Neuronal stem cell (in vitro differentiated cells): Measurements from ENCODE around the gene LTC4S.

Source experiments
- DNase-seq: peaks from one replicate; pipeline ENCODE4 v3.0.0-alpha.2; 2013; ENCODE audit warnings: low spot score
- H2AFZ ChIP-seq: one replicate; pipeline ENCODE4 v1.6.1; 2013; ENCODE audit warnings: mild to moderate bottlenecking, low read length, inconsistent platforms
- H2AK5ac ChIP-seq: 2 replicates; pipeline ENCODE4 v1.6.1; 2013; ENCODE audit warnings: low read depth, mild to moderate bottlenecking, inconsistent platforms, low read length, moderate library complexity, mixed read lengths
- H2BK120ac ChIP-seq: 2 replicates; pipeline ENCODE4 v1.6.1; 2013; ENCODE audit warnings: low read depth, mild to moderate bottlenecking, inconsistent platforms, low read length, moderate library complexity, mixed read lengths
- H2BK12ac ChIP-seq: one replicate; pipeline ENCODE4 v1.6.1; 2013; ENCODE audit warnings: low read length, inconsistent platforms
- H2BK15ac ChIP-seq: 2 replicates; pipeline ENCODE4 v1.6.1; 2013; ENCODE audit warnings: mild to moderate bottlenecking, low read length, inconsistent platforms, mixed read lengths
- H2BK5ac ChIP-seq: one replicate; pipeline ENCODE4 v1.6.1; 2013; ENCODE audit warnings: inconsistent platforms, mild to moderate bottlenecking, low read length, moderate library complexity
- H3K14ac ChIP-seq: one replicate; pipeline ENCODE4 v1.6.1; 2013; ENCODE audit warnings: low read length, inconsistent platforms
- H3K18ac ChIP-seq: 2 replicates; pipeline ENCODE4 v1.6.1; 2013; ENCODE audit warnings: low read length, inconsistent platforms
- H3K23ac ChIP-seq: 2 replicates; pipeline ENCODE4 v1.6.1; 2013; ENCODE audit warnings: low read depth, mild to moderate bottlenecking, mixed read lengths, low read length, inconsistent platforms; ENCODE audit not compliant: poor library complexity
- H3K27ac ChIP-seq: replicated peaks from 3 replicates; pipeline ENCODE4 v1.5.1; 2013; ENCODE audit warnings: low read length, inconsistent platforms
- H3K27me3 ChIP-seq, 3 experiments: 2 replicates each; pipeline ENCODE4 v1.6.1; 2013; ENCODE audit warnings: low read length in 3 of 3, mild to moderate bottlenecking in 2 of 3, inconsistent platforms in 1 of 3, low read depth in 1 of 3, mixed read lengths in 1 of 3, moderate library complexity in 1 of 3; ENCODE audit not compliant: control insufficient read depth in 3 of 3, insufficient read depth in 3 of 3
- H3K36me3 ChIP-seq, 2 donors: replicated peaks in 1 of 2; 2 replicates each; pipeline ENCODE4 v1.6.1; 2013; ENCODE audit warnings: low read length in 2 of 2; ENCODE audit not compliant: control insufficient read depth in 2 of 2, insufficient read depth in 2 of 2
- H3K4ac ChIP-seq: 2 replicates; pipeline ENCODE4 v1.6.1; 2013; ENCODE audit warnings: inconsistent platforms, mild to moderate bottlenecking, low read length, moderate library complexity
- H3K4me1 ChIP-seq, 2 donors: 1 replicate in 1 of 2; 2 replicates in 1 of 2; pipeline ENCODE4 v1.6.1; 2013; ENCODE audit warnings: low read length in 2 of 2, low read depth in 1 of 2; ENCODE audit not compliant: control insufficient read depth in 2 of 2, insufficient read depth in 1 of 2
- H3K4me2 ChIP-seq: one replicate; pipeline ENCODE4 v1.6.1; 2013; ENCODE audit warnings: mild to moderate bottlenecking, low read length, inconsistent platforms; ENCODE audit not compliant: insufficient read depth, poor library complexity, severe bottlenecking
- H3K4me3 ChIP-seq, 2 donors: 2 replicates each; pipeline ENCODE4 v1.5.1; 2013; ENCODE audit warnings: low read length in 2 of 2, mild to moderate bottlenecking in 2 of 2, inconsistent platforms in 1 of 2, moderate library complexity in 1 of 2
- H3K79me1 ChIP-seq: one replicate; pipeline ENCODE4 v1.6.1; 2013; ENCODE audit warnings: low read depth, mild to moderate bottlenecking, inconsistent platforms, low read length, moderate library complexity
- H3K9ac ChIP-seq: one replicate; pipeline ENCODE4 v1.6.1; 2013; ENCODE audit warnings: mild to moderate bottlenecking, low read depth, low read length, inconsistent platforms; ENCODE audit not compliant: poor library complexity
- H3K9me3 ChIP-seq, 2 donors: replicated peaks in 1 of 2; 2 replicates each; pipeline versions ENCODE3 to v1.6.1; 2013; ENCODE audit warnings: low read length in 2 of 2, mild to moderate bottlenecking in 2 of 2, inconsistent platforms in 1 of 2, low read depth in 1 of 2, mixed read lengths in 1 of 2, moderate library complexity in 1 of 2; ENCODE audit not compliant: control insufficient read depth in 2 of 2, insufficient read depth in 1 of 2
- H4K8ac ChIP-seq: one replicate; pipeline ENCODE4 v1.6.1; 2013; ENCODE audit warnings: low read depth, mild to moderate bottlenecking, inconsistent platforms, low read length, moderate library complexity
- H4K91ac ChIP-seq: one replicate; pipeline ENCODE4 v1.6.1; 2013; ENCODE audit warnings: low read length, low read depth, mild to moderate bottlenecking, inconsistent platforms; ENCODE audit not compliant: poor library complexity
- WGBS, 2 donors: extraction: QIAGEN DNeasy Blood & Tissue Kit; methylation state at CpG; one replicate each; pipeline ENCODE4 v1.1.7; 2013; ENCODE audit warnings: missing lambda C conversion rate in 2 of 2, mixed read lengths in 1 of 2; ENCODE audit not compliant: insufficient read length in 2 of 2, insufficient replicate concordance in 1 of 2; ENCODE audit errors: extremely low coverage in 2 of 2; 5-methylcytosine and 5-hydroxymethylcytosine counted together

The LTC4S gene

DNA sequence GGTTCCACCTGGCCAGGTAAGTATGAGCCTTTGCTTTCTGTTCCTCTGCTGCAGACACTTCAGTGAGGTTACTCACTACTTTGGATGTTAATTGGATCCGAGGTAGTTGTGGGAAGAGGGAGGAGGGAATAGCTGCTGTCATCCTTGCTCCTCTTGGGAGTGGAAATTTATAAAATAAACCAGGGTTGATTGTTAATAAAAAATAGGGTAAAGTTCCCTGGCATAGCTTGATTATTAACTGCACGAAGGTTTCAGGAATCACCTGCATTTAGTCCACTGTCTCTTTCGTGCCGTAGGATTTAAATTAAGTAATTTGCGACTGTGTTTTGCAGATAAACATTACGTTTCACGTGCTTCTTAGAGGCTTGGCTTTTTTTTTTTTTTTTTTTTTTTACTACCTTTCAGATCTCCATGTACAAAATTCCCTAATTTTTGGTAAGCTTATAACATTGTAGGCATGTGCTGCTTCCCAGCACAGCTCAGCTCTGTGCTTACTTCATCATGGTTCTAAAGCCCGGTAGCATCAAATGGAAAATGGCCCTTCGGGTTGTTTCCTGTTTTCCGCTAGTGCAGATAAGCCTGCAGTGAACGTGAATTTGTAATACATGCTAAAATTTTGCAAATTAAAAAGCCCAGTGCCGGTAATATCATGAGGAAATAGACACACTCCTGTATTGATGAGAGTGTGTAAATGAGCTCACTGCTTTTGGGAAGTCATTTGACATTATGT, 26.9 kb upstream of the LTC4S start:
- DNase-seq: no peak
- H3K4me2 ChIP-seq: no peak overlapping the region
- H3K27me3 ChIP-seq: no peaks in the 10 kb centered on the region
- no peak overlapping the region for H3K23ac ChIP-seq
- H3K14ac ChIP-seq: no peak overlapping the region
- H3K27ac ChIP-seq: no peak overlapping the region
- no peak overlapping the region for H2AK5ac ChIP-seq
- no peaks in the 10 kb centered on the region for H3K9me3 ChIP-seq
- no peak overlapping the region for H4K8ac ChIP-seq
- WGBS, 2 donors: no CpG with 5 or more reads among the region's 12 CpGs
- H4K91ac ChIP-seq: no peak overlapping the region
- H3K4me3 ChIP-seq: no peak overlapping the region
- no peak overlapping the region for H3K9ac ChIP-seq
- no peak overlapping the region for H3K4ac ChIP-seq
- no peak overlapping the region for H2BK12ac ChIP-seq
- H3K36me3 ChIP-seq: peaks cover 44 to 79% of the 10 kb centered on the region in 2 donors
- no peak overlapping the region for H2BK15ac ChIP-seq
- H2AFZ ChIP-seq: no peak overlapping the region
- H2BK5ac ChIP-seq: no peak overlapping the region
- H3K18ac ChIP-seq: no peak overlapping the region
- H2BK120ac ChIP-seq: no peak overlapping the region
- peaks cover 2 to 28% of the 10 kb centered on the region in 2 donors for H3K4me1 ChIP-seq
- H3K79me1 ChIP-seq: peaks cover 11% of the 10 kb centered on the region

DNA sequence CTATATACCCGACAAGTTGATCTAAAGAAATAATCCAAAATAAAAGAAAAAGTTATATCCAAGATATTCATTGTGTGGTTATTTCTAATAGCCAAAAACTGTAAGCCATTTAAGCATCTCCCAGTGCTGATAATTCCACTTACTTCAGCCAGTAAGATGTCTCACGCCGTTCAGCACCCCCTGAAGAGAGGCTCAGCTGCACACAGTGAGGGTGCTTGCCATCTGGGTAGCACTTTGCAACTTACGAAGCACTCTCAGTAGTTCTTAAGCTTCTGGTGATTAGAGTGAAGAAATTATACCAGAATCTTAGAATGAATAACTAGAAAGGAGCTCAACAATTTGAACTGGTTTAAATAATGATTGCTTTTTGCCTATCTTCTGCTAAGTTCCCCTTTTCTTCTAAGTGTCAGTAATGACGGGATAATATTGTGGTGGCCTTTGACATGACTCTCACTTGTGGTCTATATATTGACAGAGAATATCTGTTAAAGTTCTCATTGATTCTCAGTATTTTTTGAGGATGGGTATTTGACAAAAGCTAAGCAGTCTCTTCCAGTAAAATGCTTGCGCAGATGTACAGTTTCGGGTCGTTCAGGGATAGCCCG, 26.2 kb upstream of the LTC4S start:
- peaks cover 2 to 21% of the 10 kb centered on the region in 2 donors for H3K4me1 ChIP-seq
- no peak overlapping the region for H3K23ac ChIP-seq
- no peak overlapping the region for H2BK15ac ChIP-seq
- H2BK12ac ChIP-seq: no peak overlapping the region
- no peak overlapping the region for H3K14ac ChIP-seq
- no peak for DNase-seq
- H2BK5ac ChIP-seq: no peak overlapping the region
- peaks cover 48 to 86% of the 10 kb centered on the region in 2 donors for H3K36me3 ChIP-seq
- no peak overlapping the region for H4K8ac ChIP-seq
- H4K91ac ChIP-seq: no peak overlapping the region
- H3K9ac ChIP-seq: no peak overlapping the region
- H3K4ac ChIP-seq: no peak overlapping the region
- no peaks in the 10 kb centered on the region for H3K27me3 ChIP-seq
- no peak overlapping the region for H2AK5ac ChIP-seq
- no peak overlapping the region for H3K4me3 ChIP-seq
- no peak overlapping the region for H3K4me2 ChIP-seq
- no peak overlapping the region for H2BK120ac ChIP-seq
- whole genome bisulfite sequencing, 2 donors: no CpG with 5 or more reads among the region's 9 CpGs
- no peak overlapping the region for H3K18ac ChIP-seq
- H2AFZ ChIP-seq: no peak overlapping the region
- no peaks in the 10 kb centered on the region for H3K9me3 ChIP-seq
- no peak overlapping the region for H3K27ac ChIP-seq
- peaks cover 7% of the 10 kb centered on the region for H3K79me1 ChIP-seq

DNA sequence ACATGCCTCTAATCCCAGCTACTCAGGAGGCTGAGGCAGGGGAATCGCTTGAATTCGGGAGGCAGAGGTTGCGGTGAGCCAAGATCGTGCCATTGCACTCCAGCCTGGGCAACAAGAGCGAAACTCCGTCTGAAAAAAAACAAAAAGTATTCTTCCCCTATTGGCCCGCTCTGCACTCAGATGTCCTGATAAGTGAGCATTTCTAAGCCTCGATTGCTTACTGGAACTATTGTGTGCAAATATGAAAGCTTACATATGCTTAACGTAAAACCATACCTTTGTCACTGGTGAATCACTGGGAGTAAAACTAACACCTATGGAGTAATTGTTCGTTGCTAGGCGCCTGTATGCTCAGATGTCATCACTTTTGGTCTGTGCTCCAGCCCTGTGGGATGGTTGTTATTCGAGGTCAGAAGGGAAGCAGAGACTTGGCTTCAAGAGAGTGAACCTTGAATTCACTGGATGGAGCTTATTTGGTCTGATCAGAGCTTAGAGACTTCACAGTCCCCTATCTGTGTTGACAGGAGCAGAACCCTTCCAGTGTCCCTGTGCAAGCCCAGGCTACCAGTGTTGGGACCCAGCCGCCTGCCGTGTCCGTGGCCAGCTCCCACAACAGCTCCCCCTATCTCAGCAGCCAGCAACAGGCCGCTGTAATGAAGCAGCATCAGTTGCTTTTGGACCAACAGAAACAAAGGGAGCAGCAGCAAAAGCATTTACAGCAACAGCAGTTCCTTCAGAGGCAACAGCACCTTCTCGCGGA, 25.3 kb upstream of the LTC4S start:
- Histone ChIP-seq H3K9ac (no peak overlapping the region), H3K23ac (no peak overlapping the region), H3K79me1 (peaks cover 7% of the 10 kb centered on the region), H2BK5ac (no peak overlapping the region), H3K4me3 (no peak overlapping the region), H3K27me3 (no peaks in the 10 kb centered on the region), H3K18ac (no peak overlapping the region), H4K91ac (no peak overlapping the region), H2BK12ac (no peak overlapping the region), H3K27ac (no peak overlapping the region), H3K4ac (no peak overlapping the region), H3K9me3 (no peaks in the 10 kb centered on the region), H2AFZ (no peak overlapping the region), H3K4me2 (no peak overlapping the region), H3K36me3 (peaks cover 52 to 94% of the 10 kb centered on the region in 2 donors), H4K8ac (no peak overlapping the region), H2BK120ac (no peak overlapping the region), H2AK5ac (no peak overlapping the region), H3K14ac (no peak overlapping the region), H3K4me1 (peaks cover under 1 to 16% of the 10 kb centered on the region in 2 donors), H2BK15ac (no peak overlapping the region)
- WGBS, 2 donors: no CpG with 5 or more reads among the region's 18 CpGs
- DNase-seq: no peak

- Histone ChIP-seq H4K8ac (no peak overlapping the region), H4K91ac (no peak overlapping the region), H3K4me1 (peaks cover 0 to 15% of the 10 kb centered on the region in 2 donors), H3K4ac (no peak overlapping the region), H3K4me3 (no peak overlapping the region), H2BK120ac (no peak overlapping the region), H3K27me3 (no peaks in the 10 kb centered on the region), H3K9me3 (no peaks in the 10 kb centered on the region), H3K27ac (no peak overlapping the region), H2BK5ac (no peak overlapping the region), H3K23ac (no peak overlapping the region), H2AK5ac (no peak overlapping the region), H3K18ac (no peak overlapping the region), H2BK12ac (no peak overlapping the region), H2BK15ac (no peak overlapping the region), H3K4me2 (no peak overlapping the region), H3K79me1 (peaks cover 2% of the 10 kb centered on the region), H3K36me3 (peaks cover 56 to 96% of the 10 kb centered on the region in 2 donors), H3K14ac (no peak overlapping the region), H3K9ac (no peak overlapping the region), H2AFZ (no peak overlapping the region)
- no CpG with 5 or more reads among the region's 6 CpGs for WGBS, 2 donors
- DNase-seq: no peak
Measured at GRCh38 chr5:179769271-179769670, 24.5 kb upstream of the LTC4S start.
